CD4-positive, alpha-beta T cell (primary cell): ENCODE data around the gene SLC44A5. TPM values are rescaled to one million over a fixed set of nuclear protein-coding genes. Genes with fewer than 3 reads are reported as not detected.

Source experiments
- ATAC-seq: fragments of 200-7000 bp; cut with Tn5 transposase; one replicate; pipeline ENCODE4 v1.10.0; 2022; ENCODE audit warnings: mild to moderate bottlenecking; ENCODE audit not compliant: poor library complexity
- CTCF ChIA-PET: fragments of 350-600 bp; sonication (Branson Sonifier 250); formaldehyde crosslinking; loops from one replicate; lab custom pipeline; 2021; ENCODE audit warnings: antibody characterized with exemption, inconsistent platforms; lab: Charles Lee
- POLR2A ChIA-PET: fragments of 350-600 bp; sonication (Branson Sonifier 250); formaldehyde crosslinking; loops from one replicate; lab custom pipeline; 2021; ENCODE audit warnings: antibody characterized with exemption, inconsistent platforms; lab: Charles Lee
- DNase-seq, 14 experiments: peaks; one replicate each; pipeline ENCODE4 v3.0.0-alpha.2; 2013 to 2020; ENCODE audit warnings: mixed read lengths in 2 of 14
- H3K27ac ChIP-seq, 2 donors: one replicate each; pipeline versions ENCODE4 v1.5.1 to v1.7.0; 2013; ENCODE audit warnings: low read length in 2 of 2, low read depth in 1 of 2, mild to moderate bottlenecking in 1 of 2
- H3K27me3 ChIP-seq, 2 experiments: 1 replicate in 1 of 2; 2 replicates in 1 of 2; pipeline versions ENCODE4 v1.6.1 to v1.7.0; 2013; ENCODE audit warnings: low read length in 2 of 2, control low read depth in 1 of 2, mild to moderate bottlenecking in 1 of 2, moderate library complexity in 1 of 2; ENCODE audit not compliant: insufficient read depth in 2 of 2, control insufficient read depth in 1 of 2
- H3K36me3 ChIP-seq: one replicate; pipeline ENCODE4 v1.6.1; 2013; ENCODE audit warnings: low read length, control low read depth; ENCODE audit not compliant: insufficient read depth
- H3K4me1 ChIP-seq: one replicate; pipeline ENCODE4 v1.6.1; 2013; ENCODE audit warnings: low read length, control low read depth; ENCODE audit not compliant: insufficient read depth
- H3K4me3 ChIP-seq: one replicate; pipeline ENCODE4 v1.5.1; 2013; ENCODE audit warnings: mild to moderate bottlenecking, low read length, moderate library complexity
- H3K9me3 ChIP-seq, 2 experiments: 1 replicate in 1 of 2; 2 replicates in 1 of 2; pipeline versions ENCODE4 v1.6.1 to v1.7.0; 2013; ENCODE audit warnings: low read length in 2 of 2, mild to moderate bottlenecking in 2 of 2, control low read depth in 1 of 2, moderate library complexity in 1 of 2; ENCODE audit not compliant: control insufficient read depth in 1 of 2, insufficient read depth in 1 of 2
- H3K27ac Mint-ChIP-seq: one replicate; pipeline ENCODE4 v1.8.0; 2020; ENCODE audit warnings: mixed read lengths
- H3K27me3 Mint-ChIP-seq: one replicate; pipeline ENCODE4 v1.8.0; 2021; ENCODE audit warnings: mixed read lengths
- H3K36me3 Mint-ChIP-seq: one replicate; pipeline ENCODE4 v1.8.0; 2021; ENCODE audit warnings: low read depth, mixed read lengths
- H3K4me1 Mint-ChIP-seq: one replicate; pipeline ENCODE4 v1.8.0; 2021; ENCODE audit warnings: low read depth, mixed read lengths
- H3K4me3 Mint-ChIP-seq: one replicate; pipeline ENCODE4 v1.8.0; 2020; ENCODE audit warnings: mild to moderate bottlenecking, mixed read lengths
- H3K9me3 Mint-ChIP-seq: one replicate; pipeline ENCODE4 v1.8.0; 2020; ENCODE audit warnings: mixed read lengths
- intact Hi-C, 2 experiments: fragments of 100-400 bp; cut with DNase I in 1 of 2; cut with micrococcal nuclease in 1 of 2; formaldehyde crosslinking; loops; one replicate each; pipeline versions ENCODE4 v1.15.1 to v1.9.0; 2023 to 2025; cut with DNase I, micrococcal nuclease
- total RNA-seq, 174 experiments: library from RNA in 2 of 174; stranded (reverse) in 2 of 174; gene quantifications; one replicate each; pipeline ENCODE4 v1.2.3 and lab custom pipeline; 2021 to 2026
- TF ChIP-seq, protein P1 (sequence below): fragments of 200-600 bp; IDR thresholded peaks from one replicate; pipeline ENCODE4 v1.8.0; 2022; ENCODE audit warnings: antibody characterized with exemption, mild to moderate bottlenecking

The SLC44A5 gene
- total RNA-seq, 2 experiments from 2014 or later = not detected

DNA sequence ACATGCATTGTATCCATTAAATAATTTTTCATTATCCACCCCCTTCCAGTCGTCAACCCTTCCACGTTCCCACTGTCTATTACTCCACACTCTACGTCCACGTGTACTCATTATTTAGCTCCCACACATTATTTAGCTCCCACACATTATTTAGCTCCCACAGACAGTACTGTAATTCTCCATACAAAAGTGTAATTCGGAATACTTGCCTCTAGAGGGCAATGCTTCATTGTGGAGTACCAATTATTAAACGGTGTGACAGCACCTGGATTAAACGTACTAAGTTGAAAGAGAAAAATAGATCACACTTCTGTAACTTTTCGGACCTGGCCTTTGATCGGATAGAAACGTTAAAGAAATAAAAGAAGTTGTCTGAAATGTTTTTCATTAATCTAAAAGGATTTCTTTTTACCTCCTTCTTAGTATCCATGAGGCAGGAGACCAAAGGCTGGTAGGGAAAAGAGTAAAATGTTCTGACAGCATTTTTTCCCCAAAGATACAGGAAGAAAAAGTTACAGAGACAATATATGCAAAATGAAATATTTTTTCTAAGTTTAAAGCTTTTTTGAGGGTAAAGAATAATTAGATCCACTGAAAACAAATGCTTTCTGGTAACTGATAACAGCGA is 377.5 kb downstream of the SLC44A5 start:
- intact Hi-C loops = no loop called here
- Mint-ChIP-seq H3K27ac (no peak overlapping the region), H3K36me3 (no peaks in the 10 kb centered on the region), H3K4me3 (no peak overlapping the region), H3K27me3 (peaks cover 13% of the 10 kb centered on the region), H3K4me1 (no peaks in the 10 kb centered on the region), H3K9me3 (no peaks in the 10 kb centered on the region)
- ChIA-PET POLR2A (no interaction called here), CTCF (interaction anchor here (0.7 kb wide), 1 partner anchor 10 kb away, joined by 3 read pairs; no protein-coding TSS in a partner anchor)
- DNase-seq (peak in 3 of 14 experiments; percentile 3 to 17 (median 6)), ATAC-seq (peak; percentile 48)
- H3K36me3 ChIP-seq = no peaks in the 10 kb centered on the region
- H3K27me3 ChIP-seq = no peaks in the 10 kb centered on the region
- no peaks in the 10 kb centered on the region for H3K9me3 ChIP-seq
- H3K4me3 ChIP-seq = no peak overlapping the region
- H3K27ac ChIP-seq = no peak overlapping the region
- TF ChIP-seq, protein P1, sequence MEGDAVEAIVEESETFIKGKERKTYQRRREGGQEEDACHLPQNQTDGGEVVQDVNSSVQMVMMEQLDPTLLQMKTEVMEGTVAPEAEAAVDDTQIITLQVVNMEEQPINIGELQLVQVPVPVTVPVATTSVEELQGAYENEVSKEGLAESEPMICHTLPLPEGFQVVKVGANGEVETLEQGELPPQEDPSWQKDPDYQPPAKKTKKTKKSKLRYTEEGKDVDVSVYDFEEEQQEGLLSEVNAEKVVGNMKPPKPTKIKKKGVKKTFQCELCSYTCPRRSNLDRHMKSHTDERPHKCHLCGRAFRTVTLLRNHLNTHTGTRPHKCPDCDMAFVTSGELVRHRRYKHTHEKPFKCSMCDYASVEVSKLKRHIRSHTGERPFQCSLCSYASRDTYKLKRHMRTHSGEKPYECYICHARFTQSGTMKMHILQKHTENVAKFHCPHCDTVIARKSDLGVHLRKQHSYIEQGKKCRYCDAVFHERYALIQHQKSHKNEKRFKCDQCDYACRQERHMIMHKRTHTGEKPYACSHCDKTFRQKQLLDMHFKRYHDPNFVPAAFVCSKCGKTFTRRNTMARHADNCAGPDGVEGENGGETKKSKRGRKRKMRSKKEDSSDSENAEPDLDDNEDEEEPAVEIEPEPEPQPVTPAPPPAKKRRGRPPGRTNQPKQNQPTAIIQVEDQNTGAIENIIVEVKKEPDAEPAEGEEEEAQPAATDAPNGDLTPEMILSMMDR = peak; percentile 40
- no peaks in the 10 kb centered on the region for H3K4me1 ChIP-seq

DNA sequence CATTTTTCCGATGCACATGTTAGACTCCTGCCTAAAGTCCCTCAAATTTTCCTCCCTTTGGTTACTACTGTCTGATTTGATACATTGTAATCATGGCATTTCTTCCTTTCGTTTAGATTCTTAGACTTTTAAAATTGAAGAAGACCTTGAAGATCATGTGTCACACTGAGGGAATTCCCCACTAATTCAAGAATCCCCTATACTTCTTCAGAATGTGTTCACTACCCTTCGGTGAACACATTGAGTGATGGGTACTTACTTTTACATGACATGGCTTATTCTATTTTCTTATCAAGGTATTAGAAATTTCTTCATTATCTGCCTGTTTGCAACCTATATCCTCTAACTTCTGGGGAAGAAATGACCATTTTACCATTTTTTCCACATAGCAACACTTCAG is 390.8 kb downstream of the SLC44A5 start:
- ChIA-PET POLR2A (no interaction called here), CTCF (no interaction called here)
- Mint-ChIP-seq H3K4me3 (no peak overlapping the region), H3K4me1 (no peaks in the 10 kb centered on the region), H3K9me3 (no peaks in the 10 kb centered on the region), H3K27me3 (peaks cover 3% of the 10 kb centered on the region), H3K36me3 (no peaks in the 10 kb centered on the region), H3K27ac (no peak overlapping the region)
- ATAC-seq = no peak
- Histone ChIP-seq H3K4me1 (no peaks in the 10 kb centered on the region), H3K27me3 (no peaks in the 10 kb centered on the region), H3K4me3 (no peak overlapping the region), H3K27ac (no peak overlapping the region), H3K36me3 (no peaks in the 10 kb centered on the region), H3K9me3 (no peaks in the 10 kb centered on the region)
- TF ChIP-seq, protein P1 = no peak
- intact Hi-C loops = no loop called here
- DNase-seq = no peak

DNA sequence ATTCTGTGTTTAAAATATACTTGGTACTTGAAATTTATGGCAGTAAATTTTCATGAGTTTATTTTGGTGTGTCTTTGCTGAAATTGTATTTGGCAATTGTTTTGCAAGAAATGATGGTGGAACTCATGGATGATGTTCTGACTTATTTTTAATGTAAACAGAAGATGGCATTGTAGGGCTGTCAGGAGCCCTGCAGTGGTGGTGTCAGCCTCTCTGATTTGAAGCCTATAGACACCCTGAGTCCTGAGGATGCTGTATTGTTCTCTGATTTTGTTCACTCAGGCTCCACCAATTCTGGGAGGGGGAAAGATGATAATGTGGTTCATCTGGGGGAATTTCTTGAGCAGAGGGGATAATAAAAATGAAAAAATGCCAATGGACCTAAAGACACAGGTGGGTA is 396.9 kb downstream of the SLC44A5 start:
- no peaks in the 10 kb centered on the region for H3K36me3 Mint-ChIP-seq
- intact Hi-C loops = no loop called here
- H3K27me3 Mint-ChIP-seq = no peaks in the 10 kb centered on the region
- no peaks in the 10 kb centered on the region for H3K36me3 ChIP-seq
- no peak overlapping the region for H3K27ac ChIP-seq
- H3K4me1 Mint-ChIP-seq = no peaks in the 10 kb centered on the region
- no peaks in the 10 kb centered on the region for H3K4me1 ChIP-seq
- H3K4me3 Mint-ChIP-seq = no peak overlapping the region
- H3K4me3 ChIP-seq = no peak overlapping the region
- no peak for DNase-seq
- H3K9me3 Mint-ChIP-seq = no peaks in the 10 kb centered on the region
- POLR2A ChIA-PET = no interaction called here
- ATAC-seq = no peak
- no peaks in the 10 kb centered on the region for H3K9me3 ChIP-seq
- no peaks in the 10 kb centered on the region for H3K27me3 ChIP-seq
- CTCF ChIA-PET = no interaction called here
- TF ChIP-seq, protein P1 = no peak
- H3K27ac Mint-ChIP-seq = no peak overlapping the region
